Renal cortical epithelial cell (primary cell): Measurements from ENCODE around the gene PSMD10. TPM values are rescaled to one million over a fixed set of nuclear protein-coding genes. Genes with fewer than 3 reads are reported as not detected.
A peak's percentile ranks its signal among the peaks of the same experiment; 100 is the strongest.

Experiments
- DNase-seq: peaks from one replicate; pipeline ENCODE4 v3.0.0-alpha.2; 2011; ENCODE audit warnings: low read depth
- total RNA-seq: library from RNA; depleted of rRNA; stranded (reverse); fragments of >200 nt; gene quantifications from 2 replicates; pipeline ENCODE4 v1.2.3, GENCODE V29; 2014

PSMD10 gene
- total RNA-seq, 1 donor from 2014 or later, result 95.3 TPM

GRCh38 chrX:108071578-108071977 lies 19.8 kb downstream of the PSMD10 start:
- no peak for DNase-seq

- DNase-seq, result peak; percentile 20
Observed at GRCh38 chrX:108070891-108071290, 20.5 kb downstream of the PSMD10 start.

- no peak for DNase-seq
Observed at GRCh38 chrX:108068121-108068520, 23.2 kb downstream of the PSMD10 start.

GRCh38 chrX:108064613-108065012 lies 26.7 kb downstream of the PSMD10 start:
- DNase-seq, result no peak

GRCh38 chrX:108064001-108064400 lies 27.3 kb downstream of the PSMD10 start:
- DNase-seq, result no peak

- no peak for DNase-seq
Observed at GRCh38 chrX:108059801-108060200, 31.5 kb downstream of the PSMD10 start.

GRCh38 chrX:108055546-108055945 lies 35.8 kb downstream of the PSMD10 start:
- DNase-seq, result no peak

- DNase-seq, result no peak
Observed at GRCh38 chrX:108053218-108053617, 38.1 kb downstream of the PSMD10 start.

- DNase-seq, result no peak
Observed at GRCh38 chrX:108049649-108050048, 41.7 kb downstream of the PSMD10 start.

GRCh38 chrX:108044554-108045256 lies 46.6 kb downstream of the PSMD10 start, which contains the start of gene VSIG1:
Gene VSIG1 (plus strand): TSS chrX:108045065. CDS start chrX:108045131, 66 bp downstream.
- DNase-seq, result no peak

GRCh38 chrX:108036298-108036973 lies 54.9 kb downstream of the PSMD10 start:
- peak; percentile 90 for DNase-seq

- no peak for DNase-seq
Observed at GRCh38 chrX:108034725-108035124, 56.6 kb downstream of the PSMD10 start.

Other genes starting within 250 kb of the PSMD10 start
- gene TEX13B, start 109.2 kb downstream of the PSMD10 start, total RNA-seq, result not detected in 2 replicates
- 0.85 and 4.0 TPM in 2 replicates for gene VSIG1, start 46.5 kb downstream of the PSMD10 start, total RNA-seq
- 18.2 and 22.1 TPM in 2 replicates for gene ATG4A, start 236 bp upstream of the PSMD10 start, total RNA-seq